Measurements from ENCODE around the gene CCDC110.
A peak's percentile ranks its signal among the peaks of the same experiment; 100 is the strongest.

CCDC110 gene

DNA sequence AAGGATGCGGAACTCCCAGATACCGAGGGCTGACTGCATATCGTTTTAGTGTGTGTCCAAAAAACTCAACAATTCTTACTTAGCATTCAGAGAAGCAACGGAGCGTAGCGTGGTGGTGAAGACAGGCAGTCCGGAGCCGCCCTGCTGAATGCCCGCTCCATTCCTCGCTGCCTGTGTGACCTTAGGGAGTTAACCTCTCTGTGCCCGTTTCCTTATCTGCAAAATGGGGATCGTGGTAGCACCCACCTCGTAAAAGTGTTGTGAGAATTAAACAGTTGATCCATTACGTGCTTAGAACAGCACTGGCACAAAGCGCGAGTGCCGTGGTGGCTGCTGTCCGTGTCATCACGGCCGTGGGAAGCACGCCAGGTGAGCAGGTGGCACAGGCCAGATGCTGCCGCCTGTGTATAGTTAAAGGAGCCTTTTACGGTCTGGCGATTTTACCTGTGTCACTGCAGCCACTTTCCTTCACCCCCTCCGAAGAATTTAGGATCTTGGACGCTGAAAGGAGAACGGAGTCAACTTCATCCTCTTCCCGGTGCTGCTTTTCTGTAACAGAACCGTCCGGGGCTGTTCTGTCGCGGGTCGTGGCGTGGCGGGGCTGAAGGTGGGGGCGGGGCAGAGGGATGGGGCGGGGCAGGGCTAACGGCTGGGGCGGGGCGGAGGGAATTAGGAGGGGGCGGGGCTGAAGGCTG, 885 bp downstream of the CCDC110 start:
- no peak for DNase-seq

GRCh38 chr4:185469580-185470154, 1.9 kb downstream of the CCDC110 start:
- DNase-seq: no peak

DNA sequence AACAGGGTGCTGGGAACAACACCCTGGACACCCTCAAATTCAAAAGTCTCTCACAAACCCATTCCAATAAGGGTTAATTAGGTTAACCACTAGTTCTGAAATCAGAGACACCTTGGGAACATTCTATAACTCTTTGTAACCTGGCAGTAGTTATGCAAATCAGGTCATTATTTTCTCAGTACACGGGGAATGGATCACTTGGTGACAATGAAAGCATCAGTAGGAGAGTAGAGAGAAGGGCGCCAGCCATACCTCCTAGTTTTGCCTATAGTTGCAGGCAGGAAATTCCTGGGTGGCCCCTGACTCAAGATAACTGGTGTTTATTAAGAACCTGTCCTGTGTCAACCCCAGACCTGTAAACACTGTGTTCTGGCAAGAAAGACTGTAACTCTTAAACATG, 2.5 kb downstream of the CCDC110 start:
- no peak for DNase-seq

GRCh38 chr4:185467991-185468390, 3.5 kb downstream of the CCDC110 start:
- no peak for DNase-seq

DNA sequence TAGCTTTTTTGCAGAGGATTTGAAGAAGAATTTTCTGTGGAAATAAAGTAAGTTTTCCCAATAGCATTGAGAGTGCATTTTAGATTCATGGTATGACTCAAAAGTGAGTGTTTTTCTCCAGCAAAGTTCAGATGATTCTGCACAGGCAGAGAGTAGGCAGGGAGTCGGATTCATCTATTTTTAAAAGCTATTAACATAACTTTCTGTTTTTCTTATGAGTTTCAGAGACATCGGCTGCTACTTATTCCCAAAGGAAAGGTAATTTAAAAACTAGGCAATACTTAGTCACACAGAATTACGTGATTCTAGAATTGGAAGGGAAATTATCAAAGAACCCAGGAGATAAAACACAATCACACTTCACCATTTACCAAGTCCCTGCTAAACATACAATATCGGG, 4.4 kb downstream of the CCDC110 start:
- no peak for DNase-seq

GRCh38 chr4:185465707-185466106, 5.8 kb downstream of the CCDC110 start:
- DNase-seq: no peak

GRCh38 chr4:185464887-185465286, 6.6 kb downstream of the CCDC110 start:
- no peak for DNase-seq

GRCh38 chr4:185464183-185464582, 7.3 kb downstream of the CCDC110 start:
- no peak for DNase-seq

DNA sequence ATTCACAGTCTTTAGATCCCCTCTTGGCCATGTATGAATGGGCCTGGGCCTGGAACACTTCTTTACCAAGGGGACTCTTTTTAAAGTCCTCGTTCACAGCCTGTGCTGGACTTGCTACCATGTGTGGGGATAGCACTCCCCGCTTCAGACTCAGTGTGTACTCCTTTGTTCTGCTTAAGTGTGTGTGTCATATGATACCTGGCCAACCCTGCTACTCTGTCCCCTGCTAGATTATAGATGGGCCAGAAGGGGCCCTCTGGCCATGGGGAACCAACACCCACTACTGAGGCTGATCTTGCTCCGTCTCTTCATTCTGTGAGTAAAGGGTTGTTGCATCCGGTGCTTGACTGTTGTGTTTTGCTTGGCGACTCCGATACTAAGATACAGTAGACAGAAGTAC, 8.0 kb downstream of the CCDC110 start:
- DNase-seq: no peak

- DNase-seq: no peak
Observed at GRCh38 chr4:185461565-185461964, 10.0 kb downstream of the CCDC110 start.

DNA sequence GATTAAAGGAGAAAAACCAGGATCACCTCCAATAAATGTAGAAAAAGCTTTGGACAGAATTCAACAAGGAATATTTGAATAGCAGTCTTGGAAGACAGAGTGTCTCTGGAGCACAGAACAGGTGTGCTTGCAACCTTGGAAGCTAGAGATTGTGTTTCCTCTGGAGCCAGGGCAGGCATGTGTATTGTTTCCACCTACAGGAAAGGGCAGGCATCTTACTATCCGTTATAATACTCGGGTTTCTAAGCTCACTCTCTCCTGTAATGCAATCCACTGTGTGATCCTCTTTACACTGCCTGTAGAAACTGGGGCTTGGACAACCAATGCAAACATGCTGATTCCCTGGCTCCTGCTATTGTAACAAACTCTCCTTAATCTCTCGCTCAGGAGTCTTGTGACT, 14.4 kb downstream of the CCDC110 start:
- no peak for DNase-seq

DNA sequence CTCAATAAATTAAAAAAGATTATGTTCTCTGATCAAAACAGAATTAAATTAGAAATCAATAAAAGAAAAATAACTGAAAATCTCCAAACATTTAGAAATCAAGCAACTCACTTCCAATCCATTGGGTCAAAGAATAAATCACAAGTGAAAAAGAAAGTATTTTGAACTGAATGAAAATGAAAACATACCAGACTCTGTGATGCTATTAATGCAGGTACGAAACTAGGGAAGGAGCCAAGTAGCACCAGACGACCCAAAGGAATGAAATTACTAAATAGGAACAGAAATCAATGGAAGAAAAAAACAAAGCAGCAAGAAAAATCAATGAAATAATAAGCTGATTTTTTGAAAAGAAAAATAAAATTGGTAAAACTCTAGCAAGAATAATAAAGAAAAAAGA, 15.4 kb downstream of the CCDC110 start:
- no peak for DNase-seq

DNA sequence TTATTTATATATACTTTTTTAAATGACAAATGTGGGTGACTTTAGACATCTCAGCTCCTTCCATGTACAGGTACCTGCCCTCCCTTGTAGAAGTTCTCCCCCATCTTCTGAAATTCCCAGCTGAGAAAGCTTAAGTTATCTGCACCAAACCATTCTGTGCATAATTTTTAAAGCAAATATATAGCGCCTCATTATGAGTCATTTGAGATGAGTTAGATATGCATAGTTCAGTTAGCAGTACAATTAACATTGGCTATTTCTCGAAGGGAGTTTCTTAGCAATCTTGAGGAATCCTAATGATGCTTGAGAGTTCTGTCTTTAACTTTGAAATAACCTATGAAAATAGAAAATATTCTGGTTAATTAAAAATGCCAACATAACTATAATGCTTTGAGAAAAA, 26.3 kb downstream of the CCDC110 start:
- no peak for DNase-seq

- no peak for DNase-seq
Observed at GRCh38 chr4:185441479-185441878, 30.1 kb downstream of the CCDC110 start.

DNA sequence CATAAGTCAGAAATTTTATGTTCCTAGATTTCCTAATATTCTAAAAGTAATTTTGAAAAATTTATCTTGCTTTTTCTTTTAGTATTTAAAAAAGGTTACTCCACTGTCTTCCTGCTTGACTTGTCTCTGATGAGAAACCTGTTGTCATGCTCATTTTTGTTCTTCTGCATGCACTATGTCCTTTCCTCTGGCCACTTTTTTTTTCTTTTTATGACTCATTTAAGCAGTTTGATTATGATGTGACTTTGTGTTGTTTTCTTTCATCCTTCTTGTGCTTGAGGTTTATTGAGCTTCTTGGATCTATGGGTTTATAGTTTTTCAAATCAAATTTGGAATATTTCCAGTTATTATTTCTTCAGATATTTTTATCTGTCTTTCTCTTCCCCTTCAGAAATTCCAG, 33.7 kb downstream of the CCDC110 start:
- DNase-seq: no peak

GRCh38 chr4:185435466-185435865, 36.1 kb downstream of the CCDC110 start:
- no peak for DNase-seq

GRCh38 chr4:185429660-185430059, 41.9 kb downstream of the CCDC110 start:
- no peak for DNase-seq

DNA sequence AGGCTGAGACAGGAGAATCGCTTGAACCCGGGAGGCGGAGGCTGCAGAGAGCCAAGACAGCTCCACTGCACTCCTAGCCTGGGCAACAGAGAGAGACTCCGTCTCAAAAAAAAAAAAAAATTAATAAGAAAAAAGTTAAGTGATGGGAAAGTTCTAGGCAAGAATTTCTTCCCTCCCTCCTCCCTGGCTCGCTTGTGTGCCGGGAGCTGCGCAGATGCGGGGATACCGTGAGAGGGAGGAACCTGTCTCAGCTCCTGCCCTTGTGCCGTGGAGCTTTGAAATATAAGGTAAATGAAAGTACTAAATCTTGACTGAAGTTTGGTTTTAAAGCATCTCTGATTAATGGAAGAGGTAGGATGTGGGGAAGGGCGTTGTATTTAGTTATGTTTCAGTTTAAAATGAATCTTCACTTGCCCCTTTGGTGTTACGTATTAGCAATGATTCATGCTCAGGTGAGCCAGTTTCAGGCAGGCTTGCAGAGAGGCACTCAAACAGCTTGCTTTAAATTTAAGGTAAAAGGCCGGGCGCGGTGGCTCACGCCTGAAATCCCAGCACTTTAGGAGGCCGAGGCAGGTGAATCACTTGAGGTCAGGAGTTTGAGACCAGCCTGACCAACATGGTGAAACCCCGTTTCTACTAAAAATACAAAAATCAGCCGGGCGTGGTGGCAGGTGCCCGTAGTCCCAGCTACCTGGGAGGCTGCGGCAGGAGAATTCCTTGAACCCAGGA, 44.4 kb downstream of the CCDC110 start:
- no peak for DNase-seq

- peak; percentile 81 for DNase-seq
Observed at GRCh38 chr4:185425647-185426352, 45.7 kb downstream of the CCDC110 start, which contains the start of gene UFSP2. Gene UFSP2 (minus strand): TSS chr4:185425964. CDS start chr4:185425868, 96 bp downstream.

- no peak for DNase-seq
Observed at GRCh38 chr4:185424905-185425646, 46.5 kb downstream of the CCDC110 start.

DNA sequence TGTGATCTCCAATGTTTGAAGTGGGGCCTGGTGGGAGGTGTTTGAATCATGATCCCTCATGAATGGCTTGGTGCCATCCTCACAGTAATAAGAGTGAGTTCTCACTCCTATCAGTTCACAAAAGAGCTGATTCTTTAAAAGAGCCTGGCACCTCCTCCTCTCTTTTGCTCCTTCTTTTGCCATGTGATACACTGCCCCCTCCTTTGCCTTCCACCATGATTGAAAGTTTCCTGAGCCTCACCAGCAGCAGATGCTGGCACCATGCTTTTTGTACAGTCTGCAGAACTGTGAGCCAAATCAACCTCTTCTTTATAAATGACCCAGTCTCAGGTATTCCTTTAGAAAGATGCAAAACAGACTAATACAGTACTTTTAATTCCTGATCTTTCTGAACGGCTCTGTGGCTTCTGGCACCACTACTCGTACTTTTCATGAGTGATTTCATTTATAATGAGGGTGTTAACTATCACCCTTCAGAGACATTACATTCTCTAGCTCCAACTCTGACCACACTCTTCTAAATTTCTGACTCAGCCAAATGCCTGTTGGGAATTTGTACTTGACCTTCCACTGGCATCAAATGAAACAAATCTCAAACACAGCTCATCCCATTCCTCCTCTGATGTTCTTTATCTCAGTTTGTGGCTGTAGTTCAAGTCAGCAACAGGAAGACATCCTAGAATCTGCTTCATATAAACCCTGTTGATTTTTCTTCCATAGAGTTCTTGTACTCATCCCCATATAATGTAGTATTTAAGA, 50.0 kb downstream of the CCDC110 start:
- DNase-seq: no peak

DNA sequence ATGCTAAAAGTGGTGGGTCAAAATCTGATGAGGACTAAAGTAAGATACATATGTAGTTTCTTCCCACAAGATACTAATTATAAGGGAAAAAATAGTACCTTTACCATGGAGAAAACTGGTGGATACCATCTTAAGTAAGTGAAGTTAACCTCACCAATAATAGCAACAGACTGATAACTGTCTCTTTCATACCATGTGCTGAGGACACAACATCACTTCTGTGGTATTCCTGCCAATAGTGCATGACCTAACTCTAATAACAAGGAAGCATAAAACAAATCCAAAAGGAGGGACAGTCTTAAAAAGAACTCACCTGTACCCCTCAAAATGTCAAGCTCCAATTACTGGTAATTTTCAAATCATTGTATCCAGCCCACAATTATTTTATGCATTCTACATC, 54.6 kb downstream of the CCDC110 start:
- DNase-seq: no peak

Measured in GDM1 (cell line).